NCI-H1436 (cell line): ENCODE measurements around the gene CFAP65.

ENCODE experiments used
- DNase-seq: peaks from one replicate; lab custom pipeline; 2025; lab: John Stamatoyannopoulos, UW

The CFAP65 gene

DNA sequence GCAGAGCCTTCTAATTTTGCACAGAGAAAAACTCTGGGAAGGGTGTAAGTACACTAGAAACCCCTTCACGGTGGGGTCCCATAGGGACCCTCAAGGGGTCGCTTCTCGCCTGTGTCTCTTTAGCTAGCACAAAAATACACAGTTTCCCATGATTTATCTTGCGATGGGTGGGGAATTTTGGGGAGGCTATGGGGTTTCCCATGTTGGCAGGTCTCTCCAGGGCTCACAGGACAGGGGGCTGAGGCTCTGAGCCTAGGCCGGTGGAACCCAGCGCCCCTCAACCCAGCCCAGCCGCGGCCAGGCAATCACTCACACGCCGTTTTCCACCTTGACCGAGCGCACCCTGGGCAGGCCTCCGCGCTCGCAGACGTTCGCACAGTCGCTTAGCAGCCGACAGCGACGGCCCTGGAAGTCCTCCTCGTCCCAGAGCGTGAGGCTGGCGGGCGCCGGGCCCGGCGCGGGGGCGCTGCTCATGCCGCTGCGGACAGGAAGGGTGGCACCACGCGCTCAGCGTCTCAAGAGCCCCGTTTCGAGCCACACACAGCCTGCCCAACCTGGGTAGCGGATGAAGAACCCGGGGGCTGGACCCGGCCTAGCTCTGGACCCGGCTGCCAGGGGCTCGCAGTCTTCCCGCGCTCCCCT lies 48.5 kb downstream of the CFAP65 start:
- no peak for DNase-seq

DNA sequence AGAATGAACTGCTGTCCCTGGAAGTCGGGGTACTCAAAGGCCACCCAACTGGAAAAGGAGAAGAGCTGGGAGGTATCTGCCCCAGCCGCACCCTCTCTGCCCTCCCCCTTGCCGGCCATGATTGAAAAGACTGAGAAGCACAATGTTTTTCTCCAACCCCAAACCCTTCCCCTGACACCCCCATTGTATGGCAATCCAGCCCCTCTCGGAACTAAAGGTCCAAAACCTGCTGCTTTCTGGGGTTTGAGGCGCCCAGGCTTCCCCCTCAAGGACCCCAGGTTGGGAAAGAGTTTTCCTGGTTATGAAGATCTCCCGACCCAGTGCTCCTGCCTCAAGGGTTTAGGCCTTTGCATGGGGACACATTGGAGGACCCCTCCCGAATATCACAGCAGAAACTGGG lies 49.1 kb downstream of the CFAP65 start:
- DNase-seq: no peak

DNA sequence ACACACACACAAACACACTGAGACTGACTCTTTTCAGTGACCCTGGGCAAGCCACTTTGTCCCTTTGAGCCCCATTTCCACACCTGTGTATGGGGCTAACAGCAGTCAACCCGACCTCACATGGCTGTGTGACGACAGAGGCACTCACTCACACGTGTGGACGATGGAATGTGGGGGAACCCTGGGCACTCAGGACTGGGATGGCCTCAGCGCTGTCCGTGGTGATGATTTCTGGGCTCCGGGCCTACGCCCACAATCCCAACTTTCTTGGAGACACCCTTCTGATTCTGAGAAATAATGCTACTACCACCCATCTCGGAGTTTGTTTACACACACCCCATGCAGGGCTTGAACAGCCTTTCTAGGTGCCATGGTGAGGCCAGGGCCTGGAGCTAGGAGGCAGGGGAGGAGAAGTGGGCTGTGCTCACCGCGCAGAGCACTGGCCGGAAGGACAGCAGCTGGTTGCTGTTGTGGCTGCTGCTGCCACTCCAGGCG lies 49.6 kb downstream of the CFAP65 start:
- no peak for DNase-seq

DNA sequence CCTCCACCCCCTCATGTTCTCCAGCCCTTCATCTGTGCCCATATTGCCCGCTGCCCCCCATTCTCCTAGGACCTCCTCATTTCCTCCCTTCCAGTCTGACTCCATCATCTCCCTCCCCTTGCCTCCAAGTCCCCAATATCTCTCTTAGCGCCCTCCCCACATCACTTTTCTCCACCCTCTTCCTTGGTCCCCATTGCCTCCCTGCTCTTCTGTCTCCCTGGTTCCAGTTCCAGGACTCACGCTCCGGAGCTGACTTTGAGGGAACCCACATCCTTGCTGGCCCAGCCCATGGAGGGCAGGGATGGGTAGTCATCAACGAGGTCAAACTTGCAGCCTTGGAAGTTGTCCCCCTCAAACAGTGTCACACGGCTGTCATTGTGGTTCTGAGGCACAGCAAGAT lies 50.7 kb downstream of the CFAP65 start:
- no peak for DNase-seq

DNA sequence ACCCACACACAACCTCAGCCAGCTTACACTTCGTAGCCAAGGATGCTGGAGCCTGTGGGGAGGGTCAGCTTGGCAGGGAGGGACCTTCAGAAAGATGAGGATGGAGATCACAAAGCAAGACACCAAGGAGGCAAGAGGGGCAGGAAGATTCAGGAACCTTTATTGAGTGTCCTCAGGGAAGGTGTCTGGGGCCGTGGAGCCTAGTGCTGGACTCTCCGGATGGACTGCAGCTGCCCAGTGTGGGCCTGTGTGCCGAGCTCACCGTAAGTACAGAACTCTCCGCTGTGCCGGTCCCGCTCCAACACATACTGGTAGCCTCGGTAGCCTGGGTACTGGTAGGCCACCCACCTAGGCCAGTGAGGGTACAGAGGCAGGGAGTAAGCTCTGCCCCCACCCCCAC lies 51.3 kb downstream of the CFAP65 start:
- no peak for DNase-seq

DNA sequence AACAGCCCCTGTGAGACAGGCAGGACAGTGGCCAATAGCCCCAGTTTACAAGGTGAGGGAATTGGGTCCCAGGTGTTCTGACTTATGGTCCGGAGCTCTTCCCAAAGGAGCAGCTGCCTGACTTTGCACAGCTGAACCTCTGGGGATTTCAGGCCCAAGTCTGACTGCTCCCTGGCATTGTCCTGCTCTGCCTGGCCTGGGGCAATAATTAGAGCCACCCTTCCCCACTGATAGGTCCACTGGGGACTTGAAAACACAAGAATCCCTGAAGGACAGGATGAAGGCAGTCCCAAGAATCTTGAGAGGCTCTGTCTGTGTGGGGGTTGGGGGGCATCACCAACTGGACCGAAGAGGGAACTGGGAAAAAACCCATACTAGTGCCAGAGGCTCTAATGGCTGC lies 52.7 kb downstream of the CFAP65 start:
- no peak for DNase-seq

DNA sequence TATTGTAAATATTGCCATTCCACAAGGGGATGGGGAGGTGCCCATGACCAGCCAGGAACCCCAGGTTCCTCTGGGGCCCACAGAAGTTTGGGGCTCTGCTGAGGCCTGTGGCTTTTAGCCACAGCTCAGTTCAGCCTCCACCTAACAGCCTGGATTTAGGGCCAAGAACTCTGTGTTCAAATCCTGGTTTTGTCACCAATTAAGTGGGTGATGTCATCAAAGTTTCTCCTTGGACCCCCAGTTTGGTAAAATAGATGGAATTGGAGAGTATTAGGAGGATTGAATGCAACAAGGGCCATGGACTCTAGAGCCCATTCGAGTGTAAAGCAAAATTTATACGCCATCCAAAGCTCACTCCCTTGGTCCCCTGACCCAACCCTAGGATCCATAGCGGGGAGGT lies 53.2 kb downstream of the CFAP65 start:
- no peak for DNase-seq

DNA sequence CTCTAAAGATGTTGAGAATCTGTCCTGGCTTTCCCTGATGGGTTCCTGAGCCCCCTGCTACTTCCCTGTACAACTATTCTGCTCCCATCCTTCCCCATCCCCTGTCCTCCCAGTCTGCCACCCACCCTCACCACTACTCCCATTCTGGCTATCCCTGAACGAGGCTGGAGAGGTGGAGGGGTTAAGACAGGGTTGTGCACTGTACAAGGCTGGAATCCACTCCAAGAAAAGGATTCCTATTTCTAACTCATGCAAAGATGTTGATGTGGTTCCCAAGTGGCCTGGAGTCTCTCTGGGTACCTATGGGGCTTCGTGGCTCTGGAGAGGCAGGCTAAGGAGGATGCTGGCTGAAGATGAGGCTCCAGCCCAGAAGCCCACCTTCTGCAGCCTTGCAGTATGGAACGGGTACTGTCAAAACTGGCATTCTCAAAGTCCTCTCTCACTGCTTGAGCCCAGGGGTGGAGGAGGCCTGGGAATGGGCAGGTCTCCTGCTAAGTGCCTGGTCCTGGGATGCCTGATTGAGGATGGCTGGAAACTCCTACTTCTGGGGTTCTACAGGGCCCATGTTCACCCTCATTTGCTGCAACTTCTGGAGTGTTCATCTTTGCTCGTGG lies 55.1 kb downstream of the CFAP65 start:
- no peak for DNase-seq

DNA sequence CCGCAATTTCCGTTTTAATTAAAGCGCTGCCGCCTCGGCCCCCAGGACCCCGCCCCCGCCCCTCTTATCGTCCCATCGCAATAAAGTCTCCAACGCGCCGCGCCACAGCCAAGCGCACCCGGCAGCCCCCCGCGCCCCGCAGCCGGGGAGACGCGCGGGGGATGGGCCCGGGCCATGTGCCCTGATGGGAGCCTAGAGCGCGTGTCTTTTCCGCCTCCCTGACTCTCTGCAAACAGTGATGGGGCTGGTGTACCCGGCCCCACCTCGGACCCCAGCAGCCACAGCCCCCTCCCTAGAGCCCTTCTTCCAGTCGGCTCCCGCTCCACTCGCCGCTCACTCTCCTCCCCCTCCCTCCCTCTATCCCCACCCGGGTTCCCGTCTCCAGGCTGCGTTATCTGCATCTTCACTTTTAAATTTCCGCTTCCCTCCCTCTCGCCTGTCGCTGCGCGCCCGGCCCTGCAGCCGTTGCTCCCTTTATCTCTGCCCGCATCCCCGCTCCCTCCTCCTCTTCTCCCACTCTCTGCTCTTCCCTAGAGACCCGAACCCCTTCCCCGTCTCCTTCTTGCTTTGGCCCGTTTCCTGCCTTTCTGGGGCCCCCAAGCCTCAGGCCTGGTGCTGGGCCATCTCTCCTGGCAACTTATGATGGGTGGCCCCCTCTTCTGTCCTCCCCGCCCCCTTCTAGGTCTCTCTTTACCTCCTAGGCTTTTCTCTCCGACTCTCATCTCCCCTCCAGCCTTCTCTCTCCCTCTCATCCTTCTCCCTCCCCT lies 55.8 kb downstream of the CFAP65 start:
- no peak for DNase-seq

DNA sequence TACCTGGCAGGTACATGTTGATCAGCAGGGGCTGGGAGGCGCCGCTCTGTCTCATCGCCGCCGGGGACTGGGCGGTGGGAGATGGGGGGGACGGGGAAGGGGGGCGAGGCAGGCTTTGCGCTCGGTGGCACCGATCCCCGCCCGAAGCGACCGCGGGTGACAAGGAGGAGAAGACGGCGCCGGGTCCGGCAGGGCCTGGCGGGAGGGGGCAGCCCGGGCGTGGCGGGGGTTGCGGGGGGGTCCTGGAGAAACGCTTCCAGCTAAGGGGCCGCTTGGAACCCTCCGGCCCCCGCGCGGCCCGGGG lies 56.3 kb downstream of the CFAP65 start, which contains the start of gene FEV:
Gene FEV (minus strand): TSS at position 164 of the 304 bp plus-strand sequence. CDS start 109 bp downstream, at position 55.
- no peak for DNase-seq

DNA sequence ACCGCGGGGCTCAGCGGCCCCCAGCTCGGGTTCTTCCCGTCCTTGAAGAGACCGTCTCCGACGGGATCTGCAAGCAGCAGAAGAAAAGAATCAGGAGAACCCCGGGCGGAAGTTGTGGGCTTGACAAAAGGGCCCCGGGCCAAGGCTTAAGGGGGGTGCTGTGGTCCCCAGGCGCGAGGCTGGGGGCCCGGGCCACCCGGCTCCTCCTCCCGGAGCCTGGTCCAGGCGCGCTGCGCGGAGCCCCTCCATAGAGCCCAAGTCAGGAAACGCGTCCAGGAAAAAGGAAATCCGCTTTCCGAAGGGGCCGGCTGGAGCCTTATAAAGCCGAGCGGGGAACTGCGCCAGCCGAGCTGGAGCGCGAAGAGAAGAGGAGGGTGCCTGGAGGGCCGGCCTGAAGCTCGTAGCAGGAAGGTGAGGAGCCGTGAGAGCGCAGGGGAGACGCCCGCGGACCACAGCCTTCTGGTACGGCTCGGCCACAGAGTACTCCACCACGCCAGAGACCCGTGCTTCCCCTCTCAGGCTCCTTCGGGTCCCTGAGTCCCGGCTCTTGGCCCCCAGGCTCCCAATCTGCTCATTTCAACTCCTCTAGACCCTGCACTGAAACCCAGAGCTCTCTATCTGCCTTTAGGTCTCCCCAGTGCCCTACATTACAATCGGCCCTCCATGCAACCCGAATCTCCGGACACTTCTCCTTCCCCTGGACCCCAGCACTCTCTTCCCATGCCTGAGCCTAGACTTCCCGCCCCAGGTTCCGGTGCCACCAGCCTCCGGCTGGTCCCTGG lies 56.9 kb downstream of the CFAP65 start:
- no peak for DNase-seq

DNA sequence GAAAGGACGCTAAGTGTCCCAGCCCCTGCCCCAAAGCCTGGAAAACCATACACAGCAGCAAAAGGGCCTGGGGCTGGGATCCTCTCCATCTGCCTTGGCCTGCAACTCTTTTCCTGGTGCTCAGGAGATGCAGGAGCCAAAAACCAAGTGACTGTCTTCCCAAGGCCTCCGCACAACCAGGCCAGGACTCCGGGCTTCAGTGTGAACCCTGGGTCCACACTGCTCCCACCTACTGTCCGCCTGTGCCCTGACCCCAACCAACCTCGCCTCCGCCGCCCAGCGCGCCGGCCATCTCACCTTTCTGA lies 57.4 kb downstream of the CFAP65 start:
- no peak for DNase-seq

DNA sequence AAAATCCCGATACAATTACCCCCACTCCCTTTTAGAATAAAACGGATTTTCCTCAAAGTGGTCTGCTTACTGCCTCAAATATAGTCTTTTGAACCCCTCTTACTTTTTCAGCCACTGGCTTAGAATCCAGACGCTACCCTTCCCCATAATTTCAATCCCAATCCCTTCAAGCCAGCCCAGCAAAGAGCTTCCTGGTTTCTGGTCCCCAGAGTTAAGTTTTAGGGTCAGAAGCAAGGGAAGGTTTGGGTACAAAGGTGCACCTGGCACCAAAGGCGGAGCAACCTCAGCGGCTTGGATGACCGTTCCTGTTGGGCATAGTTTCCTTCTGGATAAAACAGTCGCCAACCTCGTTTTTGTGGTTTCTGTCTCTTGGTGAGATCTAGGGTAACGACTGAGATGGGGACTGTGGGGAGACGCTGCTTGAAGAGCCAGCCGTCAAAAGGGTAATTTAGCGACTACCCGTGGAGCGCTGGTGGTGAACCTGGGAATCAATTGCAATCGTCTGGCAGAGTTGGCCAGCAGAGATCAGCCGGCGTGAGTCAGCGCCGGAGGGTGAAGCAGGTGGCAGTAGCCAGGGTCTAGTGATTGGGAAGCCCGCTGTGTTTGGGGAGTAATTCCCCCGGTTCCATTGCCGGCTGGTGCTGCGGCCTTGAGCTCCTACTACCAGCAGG lies 57.9 kb downstream of the CFAP65 start:
- no peak for DNase-seq

DNA sequence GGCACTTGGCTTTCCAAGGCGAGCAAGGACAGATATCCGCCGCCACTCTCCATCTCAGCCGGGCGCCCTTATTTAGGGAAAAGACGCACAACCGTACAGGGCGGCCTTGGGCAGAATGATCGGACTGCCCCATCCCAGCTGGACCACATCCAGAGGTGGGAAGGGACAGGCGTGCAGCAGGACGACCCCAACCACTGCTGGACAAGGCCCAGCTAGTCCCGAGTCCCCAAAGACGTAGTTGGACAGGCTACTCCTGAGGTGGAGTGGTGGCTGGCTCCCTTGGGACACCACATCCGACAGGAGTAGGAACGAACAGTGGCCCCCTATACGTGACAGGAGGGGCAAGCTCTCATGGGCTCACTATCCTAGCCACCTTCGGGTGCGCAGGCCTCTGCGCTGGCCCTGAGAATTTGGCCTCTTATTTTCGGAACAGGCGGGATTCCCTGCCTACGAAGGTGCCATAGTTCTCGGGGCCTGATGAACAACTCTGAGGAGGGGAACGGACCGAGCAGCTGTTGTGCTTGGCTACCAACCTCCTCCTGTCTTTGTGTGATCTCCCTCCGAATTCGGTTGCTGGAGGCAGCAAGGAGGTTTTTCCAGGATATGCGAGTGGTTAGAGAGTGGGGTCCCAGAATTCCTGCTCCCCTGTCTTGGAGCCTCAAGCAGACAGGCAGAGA lies 58.6 kb downstream of the CFAP65 start:
- no peak for DNase-seq

DNA sequence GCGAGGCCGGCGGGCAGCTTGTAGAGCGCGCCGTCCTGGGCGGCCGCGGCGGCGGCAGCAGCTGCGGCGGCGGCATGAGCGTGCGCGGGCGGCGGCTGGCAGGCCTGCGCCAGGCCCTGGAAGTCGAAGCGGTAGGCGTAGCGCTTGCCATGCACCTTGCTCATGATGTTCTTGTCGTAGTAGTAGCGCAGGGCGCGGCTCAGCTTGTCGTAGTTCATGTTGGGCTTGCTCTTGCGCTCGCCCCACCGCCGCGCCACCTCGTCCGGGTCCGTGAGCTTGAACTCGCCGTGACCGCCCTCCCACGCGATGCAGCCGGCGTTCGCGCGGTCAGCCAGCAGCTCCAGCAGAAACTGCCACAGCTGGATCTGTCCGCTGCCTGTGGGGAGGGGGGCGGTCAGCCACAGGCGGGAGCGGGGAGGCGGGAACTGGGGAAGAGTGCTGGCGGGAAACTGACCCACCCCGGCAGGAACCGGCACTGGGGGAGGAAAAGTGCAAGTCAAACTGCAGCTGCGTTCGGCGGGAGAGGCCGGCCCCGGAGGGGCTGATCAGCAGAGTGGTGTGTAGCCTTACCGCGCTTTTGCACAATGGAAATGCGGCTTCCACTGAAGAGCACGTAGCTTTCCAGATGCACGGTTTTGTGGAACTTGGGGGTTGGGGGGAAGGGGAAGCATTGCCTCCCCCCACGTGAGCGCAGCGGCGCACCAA lies 59.3 kb downstream of the CFAP65 start:
- DNase-seq: no peak

DNA sequence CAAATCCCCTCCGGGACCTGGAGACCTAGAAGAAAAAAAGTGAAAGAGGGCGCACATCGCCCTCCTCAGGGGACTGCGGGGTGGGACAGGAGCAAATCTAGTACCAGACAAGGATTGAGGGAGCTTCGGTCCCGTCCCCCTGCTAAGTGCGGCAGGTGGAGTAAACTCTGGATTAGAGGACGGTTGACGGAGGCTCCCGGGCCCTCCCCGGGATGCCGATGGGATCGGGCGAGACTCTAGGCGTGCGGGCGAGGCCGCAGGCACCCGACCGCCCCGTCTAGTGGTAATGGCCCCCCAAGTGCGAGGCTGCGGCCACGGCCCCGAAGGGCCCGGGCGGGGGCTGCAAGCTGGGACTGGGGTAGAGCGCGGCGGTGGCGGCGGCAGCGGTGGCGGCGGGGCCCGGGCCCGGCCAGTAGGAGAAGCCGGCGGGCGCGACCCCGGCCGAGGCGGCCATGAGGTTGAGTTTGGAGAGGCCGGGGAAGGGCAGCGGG lies 59.9 kb downstream of the CFAP65 start:
- no peak for DNase-seq

DNA sequence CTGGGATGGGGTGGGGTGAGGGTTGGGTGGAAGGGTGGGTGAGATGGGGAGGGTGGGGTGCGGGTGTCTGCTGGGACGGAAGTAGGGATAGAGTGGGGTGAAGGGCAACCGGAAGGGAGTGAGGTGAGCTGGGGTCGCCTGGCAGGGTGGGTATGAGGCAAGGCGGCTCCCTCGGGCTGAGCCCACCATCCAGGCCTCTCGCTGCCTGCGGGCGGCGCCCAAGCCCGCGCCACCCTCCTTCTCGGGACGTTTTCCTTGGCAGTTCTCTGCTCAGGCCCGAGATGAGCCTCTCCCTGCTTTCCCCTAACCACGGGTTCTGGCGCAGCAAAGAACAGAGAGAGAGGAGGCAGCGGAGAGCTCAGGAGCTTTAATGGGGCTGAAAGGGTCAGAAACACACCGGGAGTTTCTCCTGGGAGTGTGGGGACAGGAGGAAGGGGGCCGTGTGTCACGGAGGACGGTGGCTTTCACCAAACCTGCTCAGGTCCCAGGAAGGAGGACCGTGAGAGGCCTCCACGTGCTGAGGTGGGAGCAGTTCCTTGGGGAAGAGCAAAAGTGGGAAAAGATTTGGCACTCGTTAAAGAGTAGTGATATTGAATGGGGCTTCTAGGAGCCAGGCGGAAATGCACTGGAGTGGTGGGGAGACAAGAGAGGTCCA lies 60.5 kb downstream of the CFAP65 start:
- DNase-seq: no peak

DNA sequence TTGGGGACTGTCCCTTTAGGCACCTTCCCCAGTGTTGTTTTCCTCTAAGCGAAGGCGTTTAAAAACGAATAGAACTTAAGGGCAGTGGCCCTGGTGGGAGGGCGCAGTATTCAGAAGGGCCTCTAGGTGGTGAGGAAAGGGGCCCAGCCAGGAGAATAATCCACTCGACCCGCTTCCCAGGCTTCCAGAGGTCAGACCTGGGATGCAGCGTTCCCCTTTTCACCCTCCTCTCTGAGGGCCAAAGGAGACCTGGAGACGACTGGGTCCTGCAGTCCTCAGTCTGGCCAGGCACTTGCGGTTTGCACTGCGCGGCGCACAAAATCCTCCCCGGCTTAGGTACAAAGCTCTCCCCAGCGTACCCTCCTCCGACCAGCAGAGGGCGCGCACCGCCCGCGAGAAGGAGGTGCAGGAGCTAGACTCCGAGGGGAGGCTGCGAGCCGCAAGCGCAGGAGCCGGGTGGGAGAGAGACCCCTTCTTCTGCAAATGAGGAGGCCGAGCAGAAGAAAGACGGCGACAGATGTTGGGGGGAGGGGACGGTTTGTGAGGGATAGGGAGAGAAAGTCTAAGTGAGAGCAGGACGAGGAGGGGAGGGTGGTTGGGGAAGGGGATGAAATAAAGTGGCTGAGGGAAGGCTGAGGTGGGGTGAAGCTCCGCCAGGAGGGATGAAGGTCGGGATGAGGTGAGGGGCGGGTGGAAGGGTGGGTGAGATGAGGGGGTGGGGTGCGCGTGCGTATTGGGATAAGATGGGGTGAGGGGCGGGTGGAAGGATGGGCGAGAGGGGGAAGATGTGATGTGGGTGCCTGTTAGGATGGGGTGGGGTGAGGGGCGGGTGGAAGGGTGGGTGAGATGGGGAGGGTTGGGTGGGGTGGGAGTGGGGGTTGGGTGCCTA lies 61.2 kb downstream of the CFAP65 start:
- DNase-seq: peak; percentile 84
